D721Med (cell line): ENCODE results near the gene LY6G6F.

ENCODE experiments used
- DNase-seq: peaks from one replicate; pipeline ENCODE4 v3.0.0; 2011; ENCODE audit warnings: low spot score; ENCODE audit not compliant: insufficient read length
- FAIRE-seq: peaks from 2 replicates; lab custom pipeline; 2011; peaks lifted over from hg19 to GRCh38; lab: Jason Lieb, UNC
- TF ChIP-seq, protein P1 (sequence below): IDR thresholded peaks from 2 replicates; pipeline ENCODE4 v1.5.1; 2012; ENCODE audit warnings: mild to moderate bottlenecking, control low read depth; ENCODE audit not compliant: insufficient read depth; ENCODE audit errors: missing control alignments

LY6G6F gene

DNA sequence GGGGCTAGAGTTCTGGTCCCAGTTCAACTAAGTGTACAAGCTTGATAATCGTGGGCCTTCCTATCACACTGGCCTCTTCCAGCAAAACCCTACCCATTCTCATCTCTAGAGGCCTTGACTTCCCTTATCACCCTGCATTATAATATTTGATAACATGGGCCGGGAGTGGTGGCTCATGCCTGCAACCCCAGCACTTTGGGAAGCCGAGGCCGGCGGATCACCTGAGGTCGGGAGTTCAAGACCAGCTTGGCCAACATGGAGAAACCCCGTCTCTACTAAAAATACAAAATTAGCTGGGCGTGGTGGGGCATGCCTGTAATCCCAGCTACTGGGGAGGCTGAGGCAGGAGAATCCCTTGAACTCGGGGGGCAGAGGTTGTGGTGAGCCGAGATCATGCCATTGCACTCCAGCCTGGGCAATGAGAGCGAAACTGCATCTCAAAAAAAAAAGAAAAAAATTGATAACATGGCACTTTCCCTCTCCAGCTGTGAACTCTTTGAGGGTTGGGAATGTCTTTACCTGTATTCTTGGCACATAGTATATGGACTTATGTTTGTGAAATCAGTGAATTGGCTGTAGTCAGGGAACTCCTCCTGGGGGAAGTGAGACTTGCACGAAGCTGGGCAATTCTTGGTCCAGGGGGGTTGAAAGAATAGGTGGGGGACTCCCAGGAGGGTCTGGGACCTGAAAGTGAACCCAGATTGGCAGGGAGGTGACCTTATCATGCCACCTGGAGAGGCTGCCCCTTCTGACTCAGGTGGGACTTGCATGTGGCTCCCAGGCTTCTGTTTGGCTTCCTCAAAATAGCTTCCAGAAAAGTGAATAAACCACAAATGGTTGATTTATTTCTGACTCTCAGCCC is 45.2 kb upstream of the LY6G6F start:
- TF ChIP-seq, protein P1, sequence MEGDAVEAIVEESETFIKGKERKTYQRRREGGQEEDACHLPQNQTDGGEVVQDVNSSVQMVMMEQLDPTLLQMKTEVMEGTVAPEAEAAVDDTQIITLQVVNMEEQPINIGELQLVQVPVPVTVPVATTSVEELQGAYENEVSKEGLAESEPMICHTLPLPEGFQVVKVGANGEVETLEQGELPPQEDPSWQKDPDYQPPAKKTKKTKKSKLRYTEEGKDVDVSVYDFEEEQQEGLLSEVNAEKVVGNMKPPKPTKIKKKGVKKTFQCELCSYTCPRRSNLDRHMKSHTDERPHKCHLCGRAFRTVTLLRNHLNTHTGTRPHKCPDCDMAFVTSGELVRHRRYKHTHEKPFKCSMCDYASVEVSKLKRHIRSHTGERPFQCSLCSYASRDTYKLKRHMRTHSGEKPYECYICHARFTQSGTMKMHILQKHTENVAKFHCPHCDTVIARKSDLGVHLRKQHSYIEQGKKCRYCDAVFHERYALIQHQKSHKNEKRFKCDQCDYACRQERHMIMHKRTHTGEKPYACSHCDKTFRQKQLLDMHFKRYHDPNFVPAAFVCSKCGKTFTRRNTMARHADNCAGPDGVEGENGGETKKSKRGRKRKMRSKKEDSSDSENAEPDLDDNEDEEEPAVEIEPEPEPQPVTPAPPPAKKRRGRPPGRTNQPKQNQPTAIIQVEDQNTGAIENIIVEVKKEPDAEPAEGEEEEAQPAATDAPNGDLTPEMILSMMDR, result no peak
- FAIRE-seq (no peak), DNase-seq (no peak)

- FAIRE-seq (no peak), DNase-seq (no peak)
- TF ChIP-seq, protein P1, result no peak
Measured at GRCh38 chr6:31662124-31662723, 44.4 kb upstream of the LY6G6F start.

- DNase-seq (no peak), FAIRE-seq (no peak)
Measured at GRCh38 chr6:31663126-31663960, 43.3 kb upstream of the LY6G6F start.

DNA sequence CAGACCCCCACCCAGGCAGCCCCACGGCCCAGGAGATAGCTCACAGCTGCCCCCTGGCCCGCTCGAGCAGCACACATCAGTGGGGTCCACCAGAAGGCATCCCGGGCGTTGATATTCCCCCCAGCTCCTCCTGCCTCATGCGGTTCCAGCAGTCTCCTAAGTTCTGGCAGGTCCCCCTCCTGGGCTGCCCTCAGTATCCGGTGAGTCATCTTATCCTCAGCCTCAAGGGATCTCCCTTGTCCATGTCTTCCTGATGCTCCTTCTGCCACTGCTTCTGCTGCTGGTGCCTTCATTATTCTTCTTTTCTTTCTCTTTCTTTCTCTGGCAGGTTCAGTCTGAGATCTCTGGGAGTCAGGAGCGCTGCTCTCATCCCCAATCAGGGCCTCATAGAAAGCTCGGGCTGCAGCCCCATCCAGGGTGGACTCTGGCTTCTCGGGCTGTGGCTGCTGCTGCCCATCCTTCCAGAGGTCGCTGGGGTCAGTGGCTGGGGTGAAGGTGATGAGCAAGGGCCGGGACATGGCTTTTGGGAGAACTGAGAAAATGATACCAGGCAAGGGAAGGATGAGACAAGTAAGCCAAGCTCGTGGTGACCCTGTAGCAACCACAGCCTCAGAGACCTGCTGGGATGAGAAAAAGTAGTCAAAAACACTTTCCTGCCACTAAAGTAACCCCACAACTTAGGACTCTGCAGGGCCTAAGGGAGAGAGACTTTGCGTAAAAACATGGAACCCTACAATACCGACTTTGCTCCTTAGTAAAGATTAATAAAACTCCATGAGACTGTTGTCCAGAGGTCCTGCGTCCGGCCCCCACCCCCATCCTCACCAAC is 42.5 kb upstream of the LY6G6F start:
- FAIRE-seq, result no peak
- DNase-seq, result no peak
- TF ChIP-seq, protein P1, result no peak

More at GRCh38 chr6:31663126-31663960, 43.3 kb upstream of the LY6G6F start:
- TF ChIP-seq, protein P1, result no peak

DNA sequence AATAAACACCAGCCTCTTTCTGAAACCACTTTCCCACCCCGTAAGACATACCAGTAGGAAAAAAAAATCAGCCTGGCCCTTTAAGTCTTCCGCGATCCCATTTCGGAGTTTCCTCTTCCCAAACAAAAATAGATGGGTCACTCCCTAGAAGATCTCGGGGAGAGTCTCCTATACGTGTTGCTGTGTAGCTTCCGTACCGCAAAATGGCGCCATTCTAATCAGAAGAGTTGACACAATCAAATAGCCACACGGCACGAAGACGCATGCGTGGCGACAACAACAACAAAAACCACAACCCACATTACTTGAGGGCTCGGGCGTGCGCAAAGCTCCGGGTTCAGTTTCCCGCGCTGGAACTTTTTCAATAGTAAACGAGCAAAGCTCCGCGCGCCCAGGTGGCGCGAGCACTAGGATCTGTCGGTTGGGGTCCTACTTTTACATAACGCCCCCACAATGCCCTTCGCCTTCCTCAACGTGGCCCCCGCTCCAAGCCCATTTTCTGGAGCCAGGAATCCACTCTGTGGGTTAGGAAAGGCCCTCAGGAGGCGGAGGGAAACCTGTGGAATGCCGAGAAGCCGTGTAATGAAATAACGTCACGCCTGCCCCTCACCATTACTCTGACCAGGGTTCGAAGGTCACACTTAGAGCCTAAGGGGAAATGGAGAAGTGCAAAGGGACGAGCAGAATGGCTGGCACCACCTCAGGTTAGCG is 41.7 kb upstream of the LY6G6F start, which contains the start of gene GPANK1:
TSS of gene GPANK1 (minus strand) at position 208 of the 711 bp plus-strand sequence. CDS start 519 bp downstream, outside the sequence.
- FAIRE-seq (no peak), DNase-seq (peak; percentile 65)
- TF ChIP-seq, protein P1, result no peak
